DMS 273 treated with DMSO at 0.1 percent for 48 hours (cell line): ENCODE data around the gene CALY.

Source experiments
- DNase-seq: peaks from one replicate; lab custom pipeline; 2025; lab: John Stamatoyannopoulos, UW

CALY gene

GRCh38 chr10:133287832-133288500, 48.7 kb downstream of the CALY start:
- no peak for DNase-seq

GRCh38 chr10:133286366-133286765, 50.3 kb downstream of the CALY start:
- DNase-seq, result no peak

GRCh38 chr10:133285217-133285616, 51.5 kb downstream of the CALY start:
- DNase-seq, result no peak

GRCh38 chr10:133283931-133284330, 52.8 kb downstream of the CALY start:
- DNase-seq, result no peak

GRCh38 chr10:133282846-133283390, 53.8 kb downstream of the CALY start:
- no peak for DNase-seq

GRCh38 chr10:133281628-133282372, 54.9 kb downstream of the CALY start:
- no peak for DNase-seq

GRCh38 chr10:133281084-133281483, 55.6 kb downstream of the CALY start:
- DNase-seq, result no peak

GRCh38 chr10:133280391-133281059, 56.2 kb downstream of the CALY start:
- DNase-seq, result no peak

GRCh38 chr10:133279326-133280226, 57.1 kb downstream of the CALY start:
- no peak for DNase-seq

GRCh38 chr10:133278577-133279265, 58.0 kb downstream of the CALY start:
- DNase-seq, result no peak

- no peak for DNase-seq
Observed at GRCh38 chr10:133277993-133278576, 58.6 kb downstream of the CALY start.

GRCh38 chr10:133277277-133277992, 59.3 kb downstream of the CALY start:
- DNase-seq, result no peak

GRCh38 chr10:133276435-133277201, 60.1 kb downstream of the CALY start, which contains the start of gene ADAM8:
ADAM8 (minus strand) TSS chr10:133276868; CDS start chr10:133276817, 51 bp downstream.
- no peak for DNase-seq

- no peak for DNase-seq
Observed at GRCh38 chr10:133276100-133276434, 60.6 kb downstream of the CALY start.

- DNase-seq, result no peak
Observed at GRCh38 chr10:133275684-133276092, 61.0 kb downstream of the CALY start.

GRCh38 chr10:133274751-133275683, 61.7 kb downstream of the CALY start:
- DNase-seq, result no peak
